HEK293 (cell line): ENCODE results near the gene CDH22.

Experiments used
- MEIS1 ChIP-seq: sonication (generic); formaldehyde crosslinking; IDR thresholded peaks from 2 replicates; pipeline ENCODE4 v1.8.1; 2022; ENCODE audit warnings: missing genetic modification reagents, mild to moderate bottlenecking, borderline replicate concordance
- MYNN ChIP-seq: fragments of 450-650 bp; formaldehyde crosslinking; IDR thresholded peaks from 2 replicates; pipeline ENCODE4 v1.5.1; 2016; ENCODE audit warnings: missing biosample characterization, missing genetic modification characterization, borderline replicate concordance
- PRDM10 ChIP-seq: fragments of 450-650 bp; formaldehyde crosslinking; IDR thresholded peaks from 2 replicates; pipeline ENCODE4 v1.5.1; 2016; ENCODE audit warnings: missing biosample characterization, missing genetic modification characterization
- PRDM4 ChIP-seq: fragments of 450-650 bp; formaldehyde crosslinking; IDR thresholded peaks from 2 replicates; pipeline ENCODE4 v1.5.1; 2017; ENCODE audit warnings: missing biosample characterization, missing genetic modification characterization
- RBAK ChIP-seq: fragments of 450-650 bp; formaldehyde crosslinking; IDR thresholded peaks from 2 replicates; pipeline ENCODE4 v1.5.1; 2016; ENCODE audit warnings: missing biosample characterization, missing genetic modification characterization
- REST ChIP-seq: fragments of 450-650 bp; formaldehyde crosslinking; IDR thresholded peaks from 2 replicates; pipeline ENCODE4 v1.5.1; 2016; ENCODE audit warnings: missing biosample characterization, missing genetic modification characterization
- YY2 ChIP-seq: fragments of 450-650 bp; formaldehyde crosslinking; IDR thresholded peaks from 2 replicates; pipeline ENCODE4 v1.5.1; 2016; ENCODE audit warnings: missing biosample characterization, missing genetic modification characterization
- ZBTB10 ChIP-seq: fragments of 450-650 bp; formaldehyde crosslinking; IDR thresholded peaks from 2 replicates; pipeline ENCODE4 v1.5.1; 2016; ENCODE audit warnings: missing biosample characterization, missing genetic modification characterization
- ZBTB49 ChIP-seq: fragments of 450-650 bp; formaldehyde crosslinking; IDR thresholded peaks from 2 replicates; pipeline ENCODE4 v1.5.1; 2016; ENCODE audit warnings: missing biosample characterization, missing genetic modification characterization, low read depth
- ZBTB8A ChIP-seq: fragments of 450-650 bp; formaldehyde crosslinking; IDR thresholded peaks from 2 replicates; pipeline ENCODE4 v1.5.1; 2016; ENCODE audit warnings: missing biosample characterization, missing genetic modification characterization
- ZNF121 ChIP-seq: fragments of 450-650 bp; formaldehyde crosslinking; IDR thresholded peaks from 2 replicates; pipeline ENCODE4 v1.5.1; 2016; ENCODE audit warnings: missing biosample characterization, missing genetic modification characterization
- ZNF148 ChIP-seq: fragments of 450-650 bp; formaldehyde crosslinking; IDR thresholded peaks from 2 replicates; pipeline ENCODE4 v1.5.0; 2017; ENCODE audit warnings: missing biosample characterization, missing genetic modification characterization, borderline replicate concordance
- ZNF175 ChIP-seq: fragments of 450-650 bp; formaldehyde crosslinking; IDR thresholded peaks from 2 replicates; pipeline ENCODE4 v1.5.1; 2016; ENCODE audit warnings: missing biosample characterization, missing genetic modification characterization
- ZNF274 ChIP-seq, 2 experiments: fragments of 200-500 bp in 1 of 2; fragments of 450-650 bp in 1 of 2; sonication (Bioruptor generic) in 1 of 2; formaldehyde crosslinking in 1 of 2; IDR thresholded peaks; 2 replicates each; pipeline versions ENCODE4 v1.5.1 to v1.6.1; 2014 to 2016; ENCODE audit warnings: borderline replicate concordance in 1 of 2, inconsistent platforms in 1 of 2, low read length in 1 of 2, missing biosample characterization in 1 of 2, missing genetic modification characterization in 1 of 2
- ZNF366 ChIP-seq: fragments of 450-650 bp; formaldehyde crosslinking; conservative IDR thresholded peaks from 2 replicates; pipeline ENCODE4 v1.5.1; 2016; ENCODE audit warnings: missing biosample characterization, missing genetic modification characterization
- ZNF37A ChIP-seq: fragments of 450-650 bp; IDR thresholded peaks from 2 replicates; pipeline ENCODE4 v1.5.1; 2018; ENCODE audit warnings: missing biosample characterization, missing genetic modification characterization
- ZNF529 ChIP-seq: fragments of 450-650 bp; formaldehyde crosslinking; IDR thresholded peaks from 2 replicates; pipeline ENCODE4 v1.5.1; 2017; ENCODE audit warnings: missing genetic modification characterization, missing biosample characterization; ENCODE audit not compliant: insufficient replicate concordance
- ZNF600 ChIP-seq: fragments of 450-650 bp; formaldehyde crosslinking; IDR thresholded peaks from 2 replicates; pipeline ENCODE4 v1.5.1; 2016; ENCODE audit warnings: missing biosample characterization, missing genetic modification characterization
- ZNF626 ChIP-seq: fragments of 450-650 bp; sonication (Bioruptor Pico); formaldehyde crosslinking; IDR thresholded peaks from 2 replicates; pipeline ENCODE4 v1.5.1; 2018; ENCODE audit warnings: missing biosample characterization, missing genetic modification characterization, inconsistent platforms
- ZNF664 ChIP-seq: fragments of 450-650 bp; formaldehyde crosslinking; IDR thresholded peaks from 2 replicates; pipeline ENCODE4 v1.5.1; 2016; ENCODE audit warnings: missing biosample characterization, missing genetic modification characterization
- ZSCAN16 ChIP-seq: fragments of 450-650 bp; formaldehyde crosslinking; IDR thresholded peaks from 2 replicates; pipeline ENCODE4 v1.5.1; 2016; ENCODE audit warnings: missing biosample characterization, missing genetic modification characterization

CDH22 gene

GRCh38 chr20:46230801-46231282, 77.5 kb downstream of the CDH22 start (continued):
- no peak for TF ChIP-seq RBAK (tag by site-specific recombination)
- TF ChIP-seq ZBTB49 = no peak
- TF ChIP-seq ZNF626 (tag by site-specific recombination) = no peak
- no peak for TF ChIP-seq YY2 (tag by site-specific recombination)
- TF ChIP-seq PRDM10 (tag by site-specific recombination) = peak; percentile 41; the same call in 1 of the 2 replicates
- no peak for TF ChIP-seq ZBTB8A (tag by site-specific recombination)
- TF ChIP-seq ZBTB10 (tag by site-specific recombination) = no peak
- TF ChIP-seq MEIS1 (CRISPR knock-in tag) = 0 out of 2 replicates have a peak, but pooled peaks have one; percentile 39
- no peak for TF ChIP-seq ZNF121
- peak; percentile 100 for TF ChIP-seq REST
- no peak for TF ChIP-seq ZNF274 (IDR thresholded peaks at IDR 0.05; ENCODE audit: low read length)
- TF ChIP-seq ZNF274 (tag by site-specific recombination; IDR thresholded peaks at IDR 0.05; ENCODE audit: borderline replicate concordance) = no peak
- no peak for TF ChIP-seq ZNF175
- TF ChIP-seq ZNF148 (tag by site-specific recombination) = no peak
- no peak for TF ChIP-seq ZNF529 (tag by site-specific recombination)
- TF ChIP-seq ZNF366 (tag by site-specific recombination) = no peak
- no peak for TF ChIP-seq ZNF37A (tag by site-specific recombination)
- no peak for TF ChIP-seq ZSCAN16
- no peak for TF ChIP-seq PRDM4 (tag by site-specific recombination)
- no peak for TF ChIP-seq MYNN (tag by site-specific recombination)
- no peak for TF ChIP-seq ZNF664
- TF ChIP-seq ZNF600 (tag by site-specific recombination) = no peak
